ENCODE data around the gene MOG. TPM values are rescaled to one million over a fixed set of nuclear protein-coding genes. Genes with fewer than 3 reads are reported as not detected.

Gene MOG
- total RNA-seq, 1 donor from 2014 or later: not detected

DNA sequence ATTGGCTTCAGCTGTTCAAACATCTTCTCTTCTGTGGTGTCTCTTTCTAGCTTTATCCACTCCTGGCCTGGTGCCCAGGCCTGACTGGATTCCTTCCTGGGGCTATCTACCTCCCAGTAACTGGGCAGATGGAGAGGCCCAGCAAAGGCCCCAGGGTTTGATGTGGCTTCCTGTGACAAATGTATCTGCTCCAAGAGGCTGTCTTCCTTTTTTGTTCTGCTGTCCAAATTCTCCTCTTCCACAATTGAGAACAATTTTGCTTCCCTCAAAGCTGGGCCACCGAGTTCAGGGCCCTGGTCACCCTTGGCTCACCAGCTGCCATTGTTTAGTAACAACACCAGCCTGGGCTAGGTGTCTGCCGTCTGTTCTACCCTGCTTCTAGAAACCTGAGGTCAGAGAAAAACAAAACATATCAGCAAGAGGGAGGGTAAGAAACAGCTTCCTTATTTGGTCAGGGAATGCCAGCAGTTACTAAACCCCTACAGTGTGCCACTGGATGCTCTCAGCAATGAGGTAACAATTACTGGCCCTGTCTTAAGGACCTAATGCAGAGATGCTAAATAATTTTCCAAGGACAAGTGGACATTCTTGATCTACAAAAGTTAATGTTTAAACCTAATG, 20.2 kb downstream of the MOG start:
- no peak for DNase-seq (ENCODE audit: low spot score)

DNA sequence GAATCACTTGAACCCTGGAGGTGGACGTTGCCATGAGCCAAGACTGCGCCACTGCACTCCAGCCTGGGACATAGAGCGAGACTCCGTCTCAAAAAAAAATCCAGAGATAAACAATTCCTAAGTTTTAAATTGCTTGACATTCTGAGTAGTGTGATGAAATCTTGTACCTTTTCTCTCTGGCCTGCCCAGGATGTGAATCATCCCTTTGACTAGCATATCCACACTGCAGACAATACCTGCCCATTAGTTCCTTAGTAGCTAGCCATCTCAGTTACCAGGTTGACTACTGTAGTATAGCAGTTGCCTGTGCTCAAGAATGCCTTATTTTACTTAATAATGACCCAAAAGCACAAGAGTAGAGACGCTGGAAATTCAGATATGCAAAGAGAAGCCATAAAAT, 21.2 kb downstream of the MOG start:
- DNase-seq (ENCODE audit: low spot score): no peak

DNA sequence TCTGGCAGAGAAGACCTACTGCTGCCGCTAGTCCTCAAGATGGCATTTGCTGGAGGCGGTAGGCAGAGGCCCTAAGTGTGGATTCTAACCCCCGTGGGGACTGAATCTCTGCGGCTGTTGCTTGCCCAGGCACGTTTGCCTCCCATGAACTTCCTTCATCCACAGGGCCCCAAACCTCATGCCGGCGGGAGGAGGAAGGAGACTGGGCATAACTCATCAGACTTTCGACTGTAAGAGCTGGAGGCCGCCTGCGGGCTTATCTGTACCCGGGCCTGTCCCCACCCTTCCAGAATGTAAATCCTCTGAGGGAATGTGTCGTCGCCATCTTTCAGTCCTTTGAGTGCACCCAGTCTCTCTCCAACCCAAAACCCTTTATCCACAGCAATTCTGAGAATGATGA, 23.1 kb downstream of the MOG start:
- no peak for DNase-seq (ENCODE audit: low spot score)

DNA sequence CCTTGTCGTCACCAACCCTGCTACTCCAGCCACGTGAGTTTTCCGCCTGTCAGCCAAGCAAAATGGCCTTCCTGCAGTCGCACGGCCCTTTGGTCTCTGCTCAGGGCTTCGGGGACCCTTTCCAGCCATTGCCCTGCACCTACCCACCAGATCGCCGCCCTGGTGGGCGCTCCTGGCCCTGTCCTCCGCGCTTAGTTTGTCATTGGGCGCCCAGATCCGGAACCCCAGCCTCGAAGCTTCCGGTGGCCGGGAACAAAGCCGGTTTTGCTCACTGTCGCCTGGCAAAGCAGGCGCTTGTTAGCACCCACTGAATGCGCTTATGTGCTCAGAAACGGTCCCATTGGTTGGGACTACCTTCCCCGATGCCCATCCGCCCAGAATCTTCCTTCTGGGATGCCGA, 23.5 kb downstream of the MOG start:
- DNase-seq (ENCODE audit: low spot score): no peak

DNA sequence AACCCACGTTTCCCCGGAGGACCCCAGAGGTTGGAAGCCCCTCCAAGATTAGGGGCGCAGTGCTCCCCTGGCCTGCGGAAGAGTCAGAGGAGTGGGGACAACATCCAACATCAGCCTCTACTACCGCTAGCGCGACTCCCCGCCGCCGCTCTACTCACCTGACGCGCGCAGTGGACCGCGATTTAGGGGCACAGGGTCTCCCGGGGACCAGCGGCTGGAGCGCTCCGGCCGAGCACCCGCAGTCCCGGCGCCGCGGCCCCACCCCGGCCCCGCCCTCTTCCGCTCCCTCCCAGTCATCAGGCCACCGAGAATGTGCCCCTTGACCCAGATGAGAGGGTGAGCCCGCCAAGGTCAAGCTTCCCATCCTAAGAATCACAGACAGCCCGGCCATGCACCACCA, 24.0 kb downstream of the MOG start, which contains the start of gene ZFP57:
Gene ZFP57, minus strand, starts transcription at position 249 of the 400 bp plus-strand sequence. CDS start 4,149 bp downstream, outside the sequence.
- DNase-seq (ENCODE audit: low spot score): no peak

DNA sequence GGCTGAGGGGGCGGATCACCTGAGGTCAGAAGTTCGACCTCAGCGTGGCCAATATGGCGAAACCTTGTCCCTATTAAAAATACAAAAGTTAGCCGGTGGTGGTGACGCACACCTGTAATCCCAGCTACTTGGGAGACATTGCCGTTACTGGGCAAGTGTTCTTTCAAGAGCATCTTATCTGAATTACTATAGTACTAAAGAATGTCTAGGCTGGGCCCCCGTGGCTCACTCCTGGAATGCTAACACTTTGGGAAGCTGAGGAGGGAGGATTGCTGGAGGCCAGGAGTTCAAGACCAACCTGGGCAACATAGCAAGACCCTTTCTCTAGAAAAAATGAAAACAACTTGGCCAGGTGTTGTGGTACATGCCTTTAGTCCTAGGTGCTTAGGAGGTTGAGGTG, 24.9 kb downstream of the MOG start:
- no peak for DNase-seq (ENCODE audit: low spot score)

DNA sequence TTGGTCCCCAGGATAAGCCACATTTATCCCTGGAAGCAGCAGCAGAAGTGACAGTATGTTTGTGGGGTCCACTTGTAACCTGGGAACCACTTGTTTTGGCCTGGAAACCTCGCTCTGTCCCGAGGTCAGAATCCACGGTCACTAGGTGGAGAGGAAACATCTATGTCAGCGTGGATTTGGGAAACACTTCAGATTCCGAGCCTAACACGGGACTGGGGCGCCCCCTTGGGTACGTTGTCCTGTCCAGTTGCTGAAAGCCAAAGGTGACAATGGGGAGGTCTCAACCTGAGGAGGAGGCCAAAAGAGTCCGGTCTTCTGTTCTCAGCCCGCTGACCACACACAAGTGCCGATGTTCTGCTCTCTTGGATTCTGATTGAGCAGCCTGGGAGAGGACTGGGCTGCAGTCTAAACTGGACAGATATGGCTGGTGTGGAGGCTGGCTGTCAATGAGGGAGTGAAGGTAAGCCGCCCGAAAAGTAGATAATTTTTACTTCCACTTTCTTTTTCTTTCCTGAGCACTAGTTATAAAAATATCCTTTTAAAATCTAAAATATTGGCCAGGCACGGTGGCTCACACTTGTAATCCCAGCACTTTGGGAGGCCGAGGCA, 28.9 kb downstream of the MOG start:
- DNase-seq (ENCODE audit: low spot score): no peak

DNA sequence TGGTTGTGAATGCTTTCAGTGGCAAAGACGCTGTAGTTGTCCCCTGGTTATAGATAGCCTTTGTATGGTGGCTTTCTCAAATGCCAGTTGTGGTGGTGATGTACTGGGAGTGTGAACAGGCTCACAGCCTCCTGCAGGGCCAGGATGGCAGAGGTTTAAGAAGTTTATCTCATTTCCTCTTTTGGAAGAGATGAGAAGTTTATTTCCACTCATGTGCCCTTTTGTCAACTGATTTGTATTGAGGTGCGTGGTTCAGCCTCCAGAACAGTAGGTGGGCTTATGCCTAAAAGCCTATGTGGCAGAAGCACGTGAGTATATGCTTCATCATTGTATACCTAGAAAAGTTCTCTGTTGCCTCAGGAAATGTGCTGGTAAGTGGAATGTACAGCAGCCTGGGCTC, 37.7 kb downstream of the MOG start:
- no peak for DNase-seq (ENCODE audit: low spot score)

DNA sequence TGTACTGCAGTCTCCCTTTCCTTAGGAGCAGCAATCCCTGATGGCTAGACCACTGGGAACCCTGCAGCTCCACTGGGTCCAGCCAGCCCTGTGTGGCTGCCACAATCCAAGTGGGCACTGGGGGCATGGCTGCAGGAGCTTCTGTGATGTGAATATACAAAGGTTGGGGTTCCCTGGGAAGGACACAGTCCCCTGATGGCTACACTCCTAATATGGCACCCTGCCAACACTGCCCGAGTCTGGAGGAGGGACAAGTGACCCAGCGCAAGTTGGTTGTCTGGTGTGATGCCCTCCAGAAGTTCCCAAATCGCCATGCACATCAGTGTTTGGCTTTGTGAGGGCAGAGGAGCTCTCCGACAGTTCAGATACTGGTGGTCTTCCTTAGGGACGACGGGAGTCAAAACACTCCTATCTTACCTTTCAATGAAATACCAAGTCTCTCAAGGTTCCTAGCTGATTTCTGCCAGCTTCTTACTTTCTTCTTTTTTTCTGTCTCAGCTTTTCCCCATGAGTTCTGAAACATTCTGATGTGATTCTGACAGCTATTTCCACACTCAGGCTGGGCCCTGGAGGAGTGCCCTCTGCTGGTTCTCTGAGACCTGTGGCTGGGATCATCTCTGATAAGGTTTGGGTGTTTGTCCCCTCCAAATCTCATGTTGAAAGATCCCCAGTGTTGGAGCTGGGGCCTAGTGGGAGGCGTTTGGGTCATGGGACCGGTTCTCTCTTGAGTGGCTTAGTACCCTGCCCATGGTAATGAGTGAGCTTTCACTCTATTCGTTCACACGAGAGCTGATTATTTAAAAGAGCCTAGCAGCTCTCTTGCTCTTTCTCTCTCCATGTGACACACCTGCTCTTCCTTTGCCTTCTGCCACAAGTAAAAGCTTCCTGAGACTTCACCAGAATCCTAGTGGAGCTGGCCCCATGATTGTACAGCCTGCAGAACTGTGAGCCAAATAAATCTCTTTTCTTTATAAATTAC, 39.5 kb downstream of the MOG start:
- DNase-seq (ENCODE audit: low spot score): no peak

DNA sequence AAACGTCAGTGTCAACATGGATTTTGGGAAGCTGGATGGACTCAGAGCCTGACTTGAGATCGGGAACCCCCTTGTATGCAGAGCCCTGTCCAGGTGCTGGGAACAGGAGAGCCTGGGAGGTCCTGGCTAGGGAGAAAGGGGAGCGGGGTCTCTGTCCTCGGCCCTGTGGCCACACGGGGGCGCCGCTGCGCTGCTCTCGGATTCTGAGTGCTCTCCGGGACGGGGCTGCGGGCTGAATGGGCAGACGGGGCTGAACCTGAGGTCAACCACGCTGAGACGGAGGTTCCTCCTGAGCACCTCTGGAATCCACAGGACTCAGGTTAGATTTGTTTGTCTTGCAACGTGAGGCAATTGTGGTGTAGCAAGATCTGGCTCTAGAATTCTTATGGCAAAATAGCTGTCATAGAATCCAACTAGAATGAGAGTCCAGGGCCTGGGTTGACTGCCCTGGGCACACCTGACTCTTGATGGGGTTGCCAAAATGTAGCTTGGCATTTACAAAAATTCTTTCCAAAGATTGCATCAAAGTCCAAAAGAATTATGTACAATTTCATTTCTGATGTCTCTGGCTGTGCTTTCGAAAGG, 45.7 kb downstream of the MOG start:
- no peak for DNase-seq (ENCODE audit: low spot score)

DNA sequence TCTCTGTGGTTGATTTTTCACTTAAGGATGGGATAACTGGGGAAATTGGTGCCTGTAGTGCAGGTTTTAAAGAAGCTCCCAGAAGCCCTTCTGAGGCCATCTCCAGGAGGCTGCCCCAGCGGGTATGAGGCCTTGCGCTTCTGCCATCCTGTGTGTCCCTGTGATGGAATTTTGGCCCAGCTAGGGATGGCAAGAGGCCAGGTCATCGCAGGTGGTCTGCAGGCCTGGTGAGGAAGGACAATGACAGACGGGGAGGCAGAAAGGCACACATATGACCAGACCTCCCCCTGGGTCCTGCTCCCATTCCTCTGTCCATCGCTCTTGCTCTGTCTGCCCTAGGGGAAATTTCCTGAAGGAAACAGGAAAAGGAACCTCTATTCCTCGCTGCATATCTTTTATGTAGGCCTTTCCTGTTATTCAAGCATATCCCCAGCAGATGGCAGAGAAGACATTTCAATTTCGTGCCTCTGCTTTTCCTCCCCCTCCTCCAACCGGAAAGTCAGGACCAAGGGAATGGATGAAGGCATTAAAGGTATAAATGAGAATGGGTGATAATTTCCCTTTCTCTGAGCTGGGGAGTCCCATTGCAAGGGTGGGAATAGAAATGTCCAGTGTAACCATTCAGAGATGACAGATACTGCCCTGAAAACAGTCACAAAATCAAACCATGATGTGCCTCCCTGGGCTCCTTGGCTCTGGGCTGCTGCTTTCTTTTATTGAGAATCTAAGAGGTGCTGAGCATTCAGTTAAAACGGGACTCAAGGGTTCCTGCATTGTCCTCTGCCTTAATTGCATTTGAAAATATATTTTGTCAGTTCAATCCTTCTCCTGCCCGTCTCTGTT, 48.7 kb downstream of the MOG start:
- no peak for DNase-seq (ENCODE audit: low spot score)

DNA sequence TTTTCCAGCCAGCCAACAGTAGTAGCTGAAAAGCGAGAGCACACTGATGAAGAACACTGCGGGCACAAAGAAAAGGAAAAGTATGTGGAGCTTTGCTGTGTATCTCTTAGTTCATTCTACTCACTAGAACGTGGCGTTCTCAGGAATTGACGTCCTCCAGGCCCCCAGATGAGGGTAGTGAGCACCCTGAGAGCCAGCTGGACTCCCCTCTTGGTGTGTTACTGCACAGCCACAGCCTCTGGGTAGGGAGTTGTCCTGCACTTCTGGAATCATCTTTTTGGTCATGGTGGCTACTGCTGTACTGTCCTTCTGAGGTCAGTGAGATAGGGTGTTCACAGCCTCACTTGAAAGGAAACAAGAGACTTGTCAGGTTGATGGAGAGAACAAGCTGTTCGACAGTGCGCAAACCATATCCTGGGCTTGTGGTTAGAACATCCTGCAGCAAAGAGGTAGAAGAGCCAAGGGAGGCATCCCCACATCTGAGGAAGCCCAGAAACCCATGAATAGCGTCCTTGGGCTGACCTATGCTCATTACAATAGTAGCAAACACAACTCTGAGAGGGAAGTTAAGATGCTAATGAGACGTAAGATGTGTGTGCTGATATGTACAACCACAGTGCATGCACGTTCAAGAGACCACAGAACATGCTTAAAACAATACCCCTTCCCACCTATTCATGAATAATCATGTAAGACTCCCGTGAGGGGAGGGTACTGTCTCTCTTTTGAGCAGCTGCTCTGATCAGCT, 51.7 kb downstream of the MOG start:
- no peak for DNase-seq (ENCODE audit: low spot score)

DNA sequence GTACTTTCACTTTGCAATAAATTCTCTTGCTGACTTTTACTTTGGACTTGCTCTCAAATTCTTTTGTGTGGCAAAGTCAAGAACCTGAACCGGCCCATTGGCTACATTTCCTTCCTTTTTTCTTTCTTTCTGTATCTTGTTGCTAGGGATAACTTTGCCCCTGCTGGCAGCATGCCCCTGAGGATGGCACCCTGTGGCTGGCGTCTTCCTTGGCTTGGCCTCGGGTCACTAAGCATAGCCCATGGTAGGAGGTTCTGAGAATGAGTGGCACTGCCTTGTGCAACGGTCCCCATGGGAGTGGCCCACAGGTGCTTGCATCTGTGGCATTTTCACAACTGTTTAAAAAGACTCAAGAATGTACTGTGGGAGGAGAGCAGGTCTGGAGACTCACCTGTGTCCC, 52.3 kb downstream of the MOG start:
- DNase-seq (ENCODE audit: low spot score): no peak

DNA sequence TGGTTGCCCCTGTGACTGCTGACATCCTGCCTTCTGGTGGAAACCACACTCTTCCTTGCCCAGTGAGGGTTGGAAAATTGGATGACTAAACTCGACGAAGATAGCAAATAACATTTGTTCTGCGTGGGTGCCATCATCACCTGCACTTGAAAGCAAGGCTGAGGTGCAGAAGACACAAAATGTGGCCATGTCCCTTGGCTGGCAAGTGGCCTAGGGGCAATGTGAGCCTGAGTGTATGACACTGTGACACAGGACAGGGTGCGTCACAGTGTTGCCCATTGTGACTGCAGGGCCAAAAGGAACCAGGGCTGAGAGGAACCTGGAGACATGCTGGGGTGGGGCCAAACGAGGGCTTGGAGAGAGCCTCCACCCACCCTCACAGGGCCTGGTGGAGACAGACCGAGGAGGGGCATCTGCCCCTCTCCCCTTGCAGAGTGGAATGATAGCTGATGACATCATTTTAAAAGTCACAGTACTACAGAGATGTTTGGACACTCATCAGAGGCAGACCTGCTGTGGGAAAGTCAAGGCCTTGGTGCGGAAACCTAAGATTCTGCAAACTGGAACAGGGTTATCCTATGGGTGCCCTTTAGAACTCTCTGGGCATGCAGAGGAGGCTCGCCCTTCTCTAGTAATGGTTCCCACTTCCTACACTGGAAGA, 53.5 kb downstream of the MOG start:
- DNase-seq (ENCODE audit: low spot score): no peak

DNA sequence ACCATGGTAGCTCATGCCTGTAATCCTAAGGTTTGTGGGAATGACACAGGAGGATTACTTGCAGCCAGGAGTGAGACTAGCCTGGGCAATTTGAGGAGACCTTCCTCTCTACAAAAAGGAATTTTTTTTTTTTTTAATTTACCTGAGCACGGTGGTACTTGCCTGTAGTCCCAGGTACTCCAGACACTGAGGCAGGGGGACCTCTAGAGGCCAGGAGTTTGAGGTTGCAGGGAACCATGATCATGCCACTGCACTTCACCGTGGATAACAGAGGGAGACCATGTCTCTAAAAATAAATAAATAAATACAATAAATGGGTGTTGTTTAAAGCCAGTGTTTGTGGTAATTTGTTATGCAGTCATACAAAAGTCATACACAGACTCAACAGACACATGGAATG, 64.0 kb downstream of the MOG start:
- no peak for DNase-seq (ENCODE audit: low spot score)

Other genes with a start within 250 kb of the MOG start
- not detected for gene OR12D1, start 242.2 kb upstream of the MOG start, total RNA-seq
- gene OR10C1, start 217.8 kb upstream of the MOG start, total RNA-seq: not detected
- gene OR11A1, start 200.0 kb upstream of the MOG start, total RNA-seq: not detected
- gene OR2H1, start 199.9 kb upstream of the MOG start, total RNA-seq: not detected
- not detected for gene MAS1L, start 169.1 kb upstream of the MOG start, total RNA-seq
- gene UBD, start 97.4 kb upstream of the MOG start, total RNA-seq: 8.8 TPM
- not detected for gene OR2H2, start 72.0 kb upstream of the MOG start, total RNA-seq
- 64.3 TPM for gene GABBR1, start 23.9 kb upstream of the MOG start, total RNA-seq
- gene ZFP57, start 24.1 kb downstream of the MOG start, total RNA-seq: 3.0 TPM
- 51.6 TPM for gene HLA-F, start 66.3 kb downstream of the MOG start, total RNA-seq
- gene HLA-G, start 170.7 kb downstream of the MOG start, total RNA-seq: not detected